Mesodermal cell (in vitro differentiated cells): Measurements from ENCODE around the gene NEDD9.

Experiments used
- H3K27ac ChIP-seq: 2 replicates; pipeline ENCODE4 v1.7.0; 2013; ENCODE audit warnings: mild to moderate bottlenecking, low read depth, low read length, moderate library complexity; ENCODE audit not compliant: severe bottlenecking
- H3K36me3 ChIP-seq: 2 replicates; pipeline ENCODE4 v1.7.1; 2013; ENCODE audit warnings: mild to moderate bottlenecking, low read length, moderate library complexity; ENCODE audit not compliant: control insufficient read depth, insufficient read depth
- H3K4me1 ChIP-seq: one replicate; pipeline ENCODE4 v1.7.1; 2013; ENCODE audit warnings: mild to moderate bottlenecking, low read length; ENCODE audit not compliant: insufficient read depth, control insufficient read depth, poor library complexity, severe bottlenecking
- H3K4me3 ChIP-seq: 2 replicates; pipeline ENCODE4 v1.7.0; 2013; ENCODE audit warnings: low read length, control low read depth, mild to moderate bottlenecking; ENCODE audit not compliant: insufficient read depth, poor library complexity, severe bottlenecking; ENCODE audit errors: extremely low read depth
- H3K9me3 ChIP-seq: 2 replicates; pipeline ENCODE4 v1.7.1; 2013; ENCODE audit warnings: mild to moderate bottlenecking, low read length, moderate library complexity; ENCODE audit not compliant: control insufficient read depth
- WGBS, 2 experiments: methylation state at CpG; one replicate each; pipeline ENCODE4 v1.1.5; 2013; ENCODE audit warnings: missing lambda C conversion rate in 2 of 2; ENCODE audit not compliant: insufficient coverage in 2 of 2; 5-methylcytosine and 5-hydroxymethylcytosine counted together

Gene NEDD9

GRCh38 chr6:11224966-11225463 lies 7.5 kb downstream of the NEDD9 start:
- Histone ChIP-seq H3K27ac (no peak overlapping the region), H3K9me3 (no peaks in the 10 kb centered on the region), H3K4me3 (no peak overlapping the region), H3K4me1 (peaks cover 27% of the 10 kb centered on the region), H3K36me3 (peaks cover 13% of the 10 kb centered on the region)
- WGBS, 2 experiments: 93 to 100% methylated on average over 1 to 3 of the region's 4 CpGs

GRCh38 chr6:11224252-11224965 lies 8.1 kb downstream of the NEDD9 start:
- no peaks in the 10 kb centered on the region for H3K9me3 ChIP-seq
- H3K36me3 ChIP-seq: peaks cover 16% of the 10 kb centered on the region
- peaks cover 31% of the 10 kb centered on the region for H3K4me1 ChIP-seq
- no peak overlapping the region for H3K27ac ChIP-seq
- no peak overlapping the region for H3K4me3 ChIP-seq
- WGBS, 2 experiments: 87 to 90% methylated on average over 5 to 6 of the region's 9 CpGs

- Histone ChIP-seq H3K4me3 (no peak overlapping the region), H3K4me1 (peaks cover 35% of the 10 kb centered on the region), H3K27ac (no peak overlapping the region), H3K9me3 (no peaks in the 10 kb centered on the region), H3K36me3 (peaks cover 16% of the 10 kb centered on the region)
- 97 to 100% methylated on average over 3 to 4 of the region's 5 CpGs for WGBS, 2 experiments
Observed at GRCh38 chr6:11223286-11223864, 9.1 kb downstream of the NEDD9 start.

GRCh38 chr6:11222385-11223277 lies 9.8 kb downstream of the NEDD9 start:
- Histone ChIP-seq H3K36me3 (peaks cover 16% of the 10 kb centered on the region), H3K4me3 (no peak overlapping the region), H3K9me3 (no peaks in the 10 kb centered on the region), H3K27ac (no peak overlapping the region), H3K4me1 (peaks cover 39% of the 10 kb centered on the region)
- 100% methylated on average over 2 to 4 of the region's 5 CpGs for WGBS, 2 experiments

- peaks cover 22% of the 10 kb centered on the region for H3K36me3 ChIP-seq
- H3K27ac ChIP-seq: no peak overlapping the region
- peaks cover 47% of the 10 kb centered on the region for H3K4me1 ChIP-seq
Observed at GRCh38 chr6:11221623-11222384, 10.7 kb downstream of the NEDD9 start.

GRCh38 chr6:11219400-11219834 lies 13.1 kb downstream of the NEDD9 start:
- H3K4me1 ChIP-seq: peaks cover 43% of the 10 kb centered on the region
- peaks cover 46% of the 10 kb centered on the region for H3K36me3 ChIP-seq
- WGBS, 2 experiments: 92 to 100% methylated on average over 1 of the region's 4 CpGs
- H3K9me3 ChIP-seq: no peaks in the 10 kb centered on the region
- peak overlapping the region; percentile 88 for H3K27ac ChIP-seq
- no peak overlapping the region for H3K4me3 ChIP-seq

More at GRCh38 chr6:11221623-11222384, 10.7 kb downstream of the NEDD9 start:
- 93 to 100% methylated on average over 1 to 2 of the region's 3 CpGs for WGBS, 2 experiments
- no peak overlapping the region for H3K4me3 ChIP-seq
- H3K9me3 ChIP-seq: no peaks in the 10 kb centered on the region

- Histone ChIP-seq H3K27ac (peak overlapping the region; percentile 88), H3K4me1 (peaks cover 43% of the 10 kb centered on the region), H3K4me3 (no peak overlapping the region), H3K9me3 (no peaks in the 10 kb centered on the region), H3K36me3 (peaks cover 51% of the 10 kb centered on the region)
- 76 to 88% methylated on average over 9 of the region's 12 CpGs for WGBS, 2 experiments
Observed at GRCh38 chr6:11218538-11219399, 13.7 kb downstream of the NEDD9 start.

- H3K4me3 ChIP-seq: no peak overlapping the region
- peaks cover 43% of the 10 kb centered on the region for H3K4me1 ChIP-seq
- WGBS, 2 experiments: 89 to 100% methylated on average over 2 to 3 of the region's 3 CpGs
- no peaks in the 10 kb centered on the region for H3K9me3 ChIP-seq
- peak overlapping the region; percentile 88 for H3K27ac ChIP-seq
- peaks cover 58% of the 10 kb centered on the region for H3K36me3 ChIP-seq
Observed at GRCh38 chr6:11218102-11218442, 14.4 kb downstream of the NEDD9 start.

- Histone ChIP-seq H3K27ac (no peak overlapping the region), H3K4me3 (no peak overlapping the region), H3K4me1 (peaks cover 43% of the 10 kb centered on the region), H3K9me3 (no peaks in the 10 kb centered on the region), H3K36me3 (peaks cover 60% of the 10 kb centered on the region)
- 80 to 100% methylated on average over 3 to 4 of the region's 4 CpGs for WGBS, 2 experiments
Observed at GRCh38 chr6:11217360-11218101, 14.9 kb downstream of the NEDD9 start.
